ENCODE data around the gene MAGED4.
"Not testable (repeated sequence)": the region's sequence is repeated elsewhere in the genome, so short reads cannot be mapped to it uniquely, and the experiment has no call there.

The MAGED4 gene

GRCh38 chrX:52184440-52185077 lies at the start of gene MAGED4:
TSS of gene MAGED4 (plus strand) at chrX:52184888. CDS start at chrX:52185923, 1,035 bp downstream.
- not testable (repeated sequence) for H3K9ac ChIP-seq (ENCODE audit: low read length); H3K36me3 ChIP-seq (ENCODE audit: control insufficient read depth, low read depth, low read length); H3K9me3 ChIP-seq (ENCODE audit: control insufficient read depth, low read depth, low read length); H3K27ac ChIP-seq (ENCODE audit: low read length); H3K27me3 ChIP-seq (ENCODE audit: control insufficient read depth, insufficient read depth, low read length); H3K4me1 ChIP-seq (ENCODE audit: control insufficient read depth, low read depth, low read length); H3K4me3 ChIP-seq (ENCODE audit: low read length)

- no peaks in the 10 kb centered on the region for H3K36me3 ChIP-seq (ENCODE audit: control insufficient read depth, low read depth, low read length)
- H3K27ac ChIP-seq (ENCODE audit: low read length), result no peak overlapping the region
- no peak overlapping the region for H3K9ac ChIP-seq (ENCODE audit: low read length)
- H3K27me3 ChIP-seq (ENCODE audit: control insufficient read depth, insufficient read depth, low read length), result no peaks in the 10 kb centered on the region
- no peaks in the 10 kb centered on the region for H3K9me3 ChIP-seq (ENCODE audit: control insufficient read depth, low read depth, low read length)
- no peak overlapping the region for H3K4me3 ChIP-seq (ENCODE audit: low read length)
- H3K4me1 ChIP-seq (ENCODE audit: control insufficient read depth, low read depth, low read length), result no peaks in the 10 kb centered on the region
These were observed 45.7 kb upstream of the MAGED4 start for GRCh38 chrX:52138830-52139544.

GRCh38 chrX:52139545-52139895 lies 45.2 kb upstream of the MAGED4 start:
- H3K4me1 ChIP-seq (ENCODE audit: control insufficient read depth, low read depth, low read length), result no peaks in the 10 kb centered on the region
- no peak overlapping the region for H3K27ac ChIP-seq (ENCODE audit: low read length)
- H3K27me3 ChIP-seq (ENCODE audit: control insufficient read depth, insufficient read depth, low read length), result no peaks in the 10 kb centered on the region
- H3K36me3 ChIP-seq (ENCODE audit: control insufficient read depth, low read depth, low read length), result no peaks in the 10 kb centered on the region
- no peaks in the 10 kb centered on the region for H3K9me3 ChIP-seq (ENCODE audit: control insufficient read depth, low read depth, low read length)
- H3K9ac ChIP-seq (ENCODE audit: low read length), result no peak overlapping the region
- H3K4me3 ChIP-seq (ENCODE audit: low read length), result no peak overlapping the region

GRCh38 chrX:52140020-52140419 lies 44.7 kb upstream of the MAGED4 start:
- Histone ChIP-seq H3K27ac (ENCODE audit: low read length) (no peak overlapping the region), H3K4me3 (ENCODE audit: low read length) (no peak overlapping the region), H3K9me3 (ENCODE audit: control insufficient read depth, low read depth, low read length) (no peaks in the 10 kb centered on the region), H3K4me1 (ENCODE audit: control insufficient read depth, low read depth, low read length) (no peaks in the 10 kb centered on the region), H3K36me3 (ENCODE audit: control insufficient read depth, low read depth, low read length) (no peaks in the 10 kb centered on the region), H3K9ac (ENCODE audit: low read length) (no peak overlapping the region), H3K27me3 (ENCODE audit: control insufficient read depth, insufficient read depth, low read length) (no peaks in the 10 kb centered on the region)

GRCh38 chrX:52150667-52151066 lies 34.0 kb upstream of the MAGED4 start:
- H3K4me1 ChIP-seq (ENCODE audit: control insufficient read depth, low read depth, low read length); H3K9ac ChIP-seq (ENCODE audit: low read length); H3K27ac ChIP-seq (ENCODE audit: low read length); H3K27me3 ChIP-seq (ENCODE audit: control insufficient read depth, insufficient read depth, low read length); H3K4me3 ChIP-seq (ENCODE audit: low read length); H3K36me3 ChIP-seq (ENCODE audit: control insufficient read depth, low read depth, low read length): not testable (repeated sequence)
- H3K9me3 ChIP-seq (ENCODE audit: control insufficient read depth, low read depth, low read length), result peaks cover 12% of the 10 kb centered on the region

- H3K36me3 ChIP-seq (ENCODE audit: control insufficient read depth, low read depth, low read length); H3K4me1 ChIP-seq (ENCODE audit: control insufficient read depth, low read depth, low read length); H3K27ac ChIP-seq (ENCODE audit: low read length); H3K27me3 ChIP-seq (ENCODE audit: control insufficient read depth, insufficient read depth, low read length); H3K9ac ChIP-seq (ENCODE audit: low read length); H3K4me3 ChIP-seq (ENCODE audit: low read length): not testable (repeated sequence)
- H3K9me3 ChIP-seq (ENCODE audit: control insufficient read depth, low read depth, low read length), result peaks cover 11% of the 10 kb centered on the region
These were observed 24.5 kb upstream of the MAGED4 start for GRCh38 chrX:52160140-52160539.

GRCh38 chrX:52166840-52167239 lies 17.8 kb upstream of the MAGED4 start:
- no peak overlapping the region for H3K4me3 ChIP-seq (ENCODE audit: low read length)
- no peaks in the 10 kb centered on the region for H3K36me3 ChIP-seq (ENCODE audit: control insufficient read depth, low read depth, low read length)
- H3K4me1 ChIP-seq (ENCODE audit: control insufficient read depth, low read depth, low read length), result no peaks in the 10 kb centered on the region
- no peaks in the 10 kb centered on the region for H3K27me3 ChIP-seq (ENCODE audit: control insufficient read depth, insufficient read depth, low read length)
- H3K27ac ChIP-seq (ENCODE audit: low read length), result no peak overlapping the region
- H3K9me3 ChIP-seq (ENCODE audit: control insufficient read depth, low read depth, low read length), result peaks cover 13% of the 10 kb centered on the region
- H3K9ac ChIP-seq (ENCODE audit: low read length), result no peak overlapping the region

- H3K4me1 ChIP-seq (ENCODE audit: control insufficient read depth, low read depth, low read length); H3K36me3 ChIP-seq (ENCODE audit: control insufficient read depth, low read depth, low read length); H3K9ac ChIP-seq (ENCODE audit: low read length); H3K27me3 ChIP-seq (ENCODE audit: control insufficient read depth, insufficient read depth, low read length); H3K9me3 ChIP-seq (ENCODE audit: control insufficient read depth, low read depth, low read length); H3K27ac ChIP-seq (ENCODE audit: low read length); H3K4me3 ChIP-seq (ENCODE audit: low read length): not testable (repeated sequence)
These were observed 13.6 kb upstream of the MAGED4 start for GRCh38 chrX:52171055-52171454.

GRCh38 chrX:52185078-52185453 lies 378 bp downstream of the MAGED4 start:
- not testable (repeated sequence) for H3K4me1 ChIP-seq (ENCODE audit: control insufficient read depth, low read depth, low read length); H3K9ac ChIP-seq (ENCODE audit: low read length); H3K36me3 ChIP-seq (ENCODE audit: control insufficient read depth, low read depth, low read length); H3K9me3 ChIP-seq (ENCODE audit: control insufficient read depth, low read depth, low read length); H3K27ac ChIP-seq (ENCODE audit: low read length); H3K27me3 ChIP-seq (ENCODE audit: control insufficient read depth, insufficient read depth, low read length); H3K4me3 ChIP-seq (ENCODE audit: low read length)

- H3K4me1 ChIP-seq (ENCODE audit: control insufficient read depth, low read depth, low read length), result not testable (repeated sequence)
These were observed 26.7 kb downstream of the MAGED4 start for GRCh38 chrX:52211405-52211804.

GRCh38 chrX:52213276-52213675 lies 28.6 kb downstream of the MAGED4 start:
- Histone ChIP-seq H3K4me3 (ENCODE audit: low read length) (no peak overlapping the region), H3K27me3 (ENCODE audit: control insufficient read depth, insufficient read depth, low read length) (no peaks in the 10 kb centered on the region), H3K9ac (ENCODE audit: low read length) (no peak overlapping the region), H3K4me1 (ENCODE audit: control insufficient read depth, low read depth, low read length) (no peaks in the 10 kb centered on the region), H3K36me3 (ENCODE audit: control insufficient read depth, low read depth, low read length) (no peaks in the 10 kb centered on the region), H3K9me3 (ENCODE audit: control insufficient read depth, low read depth, low read length) (peaks cover 6% of the 10 kb centered on the region), H3K27ac (ENCODE audit: low read length) (no peak overlapping the region)

More at GRCh38 chrX:52211405-52211804, 26.7 kb downstream of the MAGED4 start:
- H3K36me3 ChIP-seq (ENCODE audit: control insufficient read depth, low read depth, low read length); H3K9ac ChIP-seq (ENCODE audit: low read length); H3K27ac ChIP-seq (ENCODE audit: low read length); H3K27me3 ChIP-seq (ENCODE audit: control insufficient read depth, insufficient read depth, low read length); H3K9me3 ChIP-seq (ENCODE audit: control insufficient read depth, low read depth, low read length); H3K4me3 ChIP-seq (ENCODE audit: low read length): not testable (repeated sequence)

- no peak overlapping the region for H3K9ac ChIP-seq (ENCODE audit: low read length)
- no peaks in the 10 kb centered on the region for H3K4me1 ChIP-seq (ENCODE audit: control insufficient read depth, low read depth, low read length)
- H3K4me3 ChIP-seq (ENCODE audit: low read length), result no peak overlapping the region
- no peaks in the 10 kb centered on the region for H3K27me3 ChIP-seq (ENCODE audit: control insufficient read depth, insufficient read depth, low read length)
- H3K9me3 ChIP-seq (ENCODE audit: control insufficient read depth, low read depth, low read length), result peaks cover 24% of the 10 kb centered on the region
- no peak overlapping the region for H3K27ac ChIP-seq (ENCODE audit: low read length)
- H3K36me3 ChIP-seq (ENCODE audit: control insufficient read depth, low read depth, low read length), result no peaks in the 10 kb centered on the region
These were observed 31.9 kb downstream of the MAGED4 start for GRCh38 chrX:52216541-52216940.
